K562 (cell line): Measurements from ENCODE around the gene ZNF768. TPM values are rescaled to one million over a fixed set of nuclear protein-coding genes. Genes with fewer than 3 reads are reported as not detected.

Source experiments
- ARID1B ChIP-seq: fragments of 450-650 bp; IDR thresholded peaks from 2 replicates; pipeline ENCODE4 v1.6.1; 2016; ENCODE audit warnings: antibody characterized with exemption, mild to moderate bottlenecking, inconsistent platforms
- CC2D1A ChIP-seq: fragments of 450-650 bp; IDR thresholded peaks from 2 replicates; pipeline ENCODE4 v1.6.1; 2017; ENCODE audit warnings: mild to moderate bottlenecking
- CREM ChIP-seq: IDR thresholded peaks from 2 replicates; pipeline ENCODE4 v1.6.1; 2014; ENCODE audit warnings: antibody characterized with exemption, low read depth
- EZH2 ChIP-seq: IDR thresholded peaks from 2 replicates; pipeline ENCODE4 v1.6.1; 2012; ENCODE audit warnings: low read depth, mild to moderate bottlenecking, inconsistent platforms, low read length, borderline replicate concordance
- GABPB1 ChIP-seq: sonication (generic); formaldehyde crosslinking; IDR thresholded peaks from 2 replicates; pipeline ENCODE4 v1.8.0; 2022; ENCODE audit warnings: mild to moderate bottlenecking, missing genetic modification reagents
- GTF2A2 ChIP-seq: IDR thresholded peaks from 2 replicates; pipeline ENCODE4 v1.6.1; 2016; ENCODE audit warnings: mild to moderate bottlenecking, missing genetic modification characterization, missing compliant biosample characterization
- HDAC2 ChIP-seq: fragments of 450-650 bp; IDR thresholded peaks from 2 replicates; pipeline ENCODE4 v1.6.1; 2016; ENCODE audit warnings: mild to moderate bottlenecking
- HES1 ChIP-seq: fragments of 450-650 bp; IDR thresholded peaks from 2 replicates; pipeline ENCODE4 v1.6.1; 2016; ENCODE audit warnings: low read depth, mild to moderate bottlenecking, moderate library complexity
- HMG20A ChIP-seq: fragments of 450-650 bp; formaldehyde crosslinking; conservative IDR thresholded peaks from 2 replicates; pipeline ENCODE4 v1.4.0; 2020; ENCODE audit warnings: mild to moderate bottlenecking, mixed read lengths
- JUND ChIP-seq, 2 experiments: IDR thresholded peaks; 2 replicates in 1 of 2; 3 replicates in 1 of 2; pipeline ENCODE4 v1.6.1; 2011; ENCODE audit warnings: borderline replicate concordance in 2 of 2, low read depth in 2 of 2, low read length in 2 of 2, improper control_type of control experiment in 1 of 2, missing biosample characterization in 1 of 2, missing genetic modification characterization in 1 of 2, missing genetic modification reagents in 1 of 2
- KLF6 ChIP-seq: fragments of 250-450 bp; sonication (Bioruptor Pico); IDR thresholded peaks from 2 replicates; pipeline ENCODE4 v1.4.0; 2020; ENCODE audit warnings: mild to moderate bottlenecking, moderate library complexity, borderline replicate concordance
- MTA3 ChIP-seq: fragments of 450-650 bp; formaldehyde crosslinking; IDR thresholded peaks from 2 replicates; pipeline ENCODE4 v1.6.1; 2017; ENCODE audit warnings: mild to moderate bottlenecking, borderline replicate concordance
- MTF1 ChIP-seq: fragments of 250-450 bp; sonication (Bioruptor Pico); IDR thresholded peaks from 2 replicates; pipeline ENCODE4 v1.9.0; 2021; ENCODE audit warnings: moderate library complexity, mild to moderate bottlenecking, inconsistent platforms, borderline replicate concordance
- NELFE ChIP-seq: IDR thresholded peaks from 2 replicates; pipeline ENCODE4 v1.6.1; 2011; ENCODE audit warnings: mild to moderate bottlenecking; ENCODE audit not compliant: insufficient read depth, insufficient read length
- NFRKB ChIP-seq: fragments of 450-650 bp; IDR thresholded peaks from 2 replicates; pipeline ENCODE4 v1.6.1; 2016; ENCODE audit warnings: low read depth
- PHF20 ChIP-seq: fragments of 450-650 bp; IDR thresholded peaks from 2 replicates; pipeline ENCODE4 v1.6.1; 2018; ENCODE audit not compliant: partially characterized antibody
- PKNOX1 ChIP-seq: fragments of 450-650 bp; IDR thresholded peaks from 2 replicates; pipeline ENCODE4 v1.6.1; 2016
- RBM14 ChIP-seq: fragments of 200-400 bp; formaldehyde crosslinking; IDR thresholded peaks from 2 replicates; pipeline ENCODE4 v1.6.1; 2018; ENCODE audit warnings: low read depth, mild to moderate bottlenecking, low read length, moderate library complexity, borderline replicate concordance; ENCODE audit not compliant: insufficient read depth
- RFX7 ChIP-seq: fragments of 250-450 bp; sonication (Bioruptor Pico); IDR thresholded peaks from 2 replicates; pipeline ENCODE4 v1.5.1; 2021; ENCODE audit warnings: mild to moderate bottlenecking
- TEAD1 ChIP-seq, 2 experiments: fragments of 450-650 bp in 1 of 2; sonication (generic) in 1 of 2; formaldehyde crosslinking; IDR thresholded peaks; 2 replicates each; pipeline versions ENCODE4 v1.4.0 to v1.8.0; 2020 to 2022; ENCODE audit warnings: mild to moderate bottlenecking in 2 of 2, missing genetic modification reagents in 1 of 2
- XRCC5 ChIP-seq: fragments of 200-400 bp; formaldehyde crosslinking; IDR thresholded peaks from 2 replicates; pipeline ENCODE4 v1.6.1; 2017; ENCODE audit warnings: low read depth, mild to moderate bottlenecking, low read length
- polyA plus RNA-seq, 8 experiments: library from polyadenylated mRNA; depleted of rRNA in 4 of 8; stranded (reverse) in 5 of 8; unstranded in 3 of 8; fragments of >200 nt; fragmentation: Nextera tagmentation in 2 of 8; fragmentation: Illumina TruSeq in 1 of 8; extraction: Ambion mirVana in 2 of 8; extraction: Trizol in 1 of 8; gene quantifications; 2 replicates each; pipeline versions ENCODE4 v1.2.1 to v1.2.3, GENCODE V29; 2011 to 2014; ENCODE audit warnings: inconsistent platforms in 1 of 8, missing spikeins in 1 of 8
- total RNA-seq, 7 experiments: library from RNA; depleted of rRNA in 6 of 7; stranded (reverse); fragments of >200 nt in 6 of 7; fragmentation: Illumina TruSeq in 2 of 7; extraction: Trizol in 2 of 7; gene quantifications; 2 replicates each; pipeline versions ENCODE4 v1.2.1 to v1.2.3, GENCODE V29; 2011 to 2021; ENCODE audit warnings: low replicate concordance in 1 of 7
- TF ChIP-seq, protein P1 (sequence below): sonication (generic); formaldehyde crosslinking; IDR thresholded peaks from 2 replicates; pipeline ENCODE4 v1.8.0; 2022; ENCODE audit warnings: missing genetic modification reagents, mild to moderate bottlenecking, moderate library complexity, borderline replicate concordance
- TF ChIP-seq, protein P2 (sequence below): fragments of 250-450 bp; sonication (Bioruptor Pico); IDR thresholded peaks from 2 replicates; pipeline ENCODE4 v1.5.1; 2021; ENCODE audit warnings: mild to moderate bottlenecking
- TF ChIP-seq, protein P3 (sequence below): fragments of 250-450 bp; sonication (Bioruptor Pico); IDR thresholded peaks from 2 replicates; pipeline ENCODE4 v1.5.0; 2021

Gene ZNF768
- total and polyA plus RNA-seq, 9 of the 15 experiments (the other 6 are each of a cell fraction or from before 2014, with no cell fraction given): 0.13 to 50.7 (median 26.9) TPM

DNA sequence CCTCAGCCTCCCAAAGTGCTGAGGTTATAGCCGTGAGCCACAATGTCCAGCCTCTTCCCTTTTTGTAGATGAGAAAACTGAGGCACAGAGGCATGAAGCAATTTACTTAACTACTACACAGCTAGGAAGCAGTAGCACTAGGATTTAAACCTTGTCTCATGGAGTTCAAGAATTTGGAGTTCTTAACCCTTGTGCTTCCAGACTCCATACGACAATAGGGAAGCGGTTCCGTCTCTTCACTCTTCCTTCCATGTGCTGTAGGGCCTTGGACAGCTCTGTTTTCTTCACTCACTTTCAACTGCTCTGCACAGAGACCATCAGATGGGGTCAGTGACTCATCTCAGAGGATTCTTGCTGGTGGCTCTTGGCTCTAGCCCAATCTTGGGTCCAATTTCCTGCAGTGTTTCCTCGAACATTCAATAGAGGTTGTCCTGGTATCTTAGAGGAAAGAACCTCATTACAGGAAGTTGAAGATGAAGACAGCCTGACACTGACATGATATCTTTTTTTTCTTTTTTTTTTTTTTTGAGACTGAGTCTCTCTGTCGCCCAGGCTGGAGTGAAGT lies 34.5 kb downstream of the ZNF768 start (continued):
- peak; percentile 81 for TF ChIP-seq ARID1B
- TF ChIP-seq JUND (IDR thresholded peaks at IDR 0.05; ENCODE audit: borderline replicate concordance, low read depth, low read length): peak; percentile 96
- peak; percentile 94; the same call in 2 of the 3 replicates for TF ChIP-seq JUND (tag; IDR thresholded peaks at IDR 0.05; ENCODE audit: borderline replicate concordance, low read depth, low read length)
- TF ChIP-seq, protein P1, sequence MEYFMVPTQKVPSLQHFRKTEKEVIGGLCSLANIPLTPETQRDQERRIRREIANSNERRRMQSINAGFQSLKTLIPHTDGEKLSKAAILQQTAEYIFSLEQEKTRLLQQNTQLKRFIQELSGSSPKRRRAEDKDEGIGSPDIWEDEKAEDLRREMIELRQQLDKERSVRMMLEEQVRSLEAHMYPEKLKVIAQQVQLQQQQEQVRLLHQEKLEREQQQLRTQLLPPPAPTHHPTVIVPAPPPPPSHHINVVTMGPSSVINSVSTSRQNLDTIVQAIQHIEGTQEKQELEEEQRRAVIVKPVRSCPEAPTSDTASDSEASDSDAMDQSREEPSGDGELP (CRISPR knock-in tag): peak; percentile 28; the same call in 1 of the 2 replicates
- TF ChIP-seq TEAD1 (CRISPR knock-in tag; IDR thresholded peaks at IDR 0.05): peak in 1 of 2 experiments; percentile 37; a peak in 1 of 4 replicates
- TF ChIP-seq NELFE: no peak
- peak; percentile 62 for TF ChIP-seq PHF20
- no peak for TF ChIP-seq HMG20A (CRISPR knock-in tag)
- TF ChIP-seq RFX7 (CRISPR knock-in tag): no peak
- TF ChIP-seq RBM14: no peak
- TF ChIP-seq, protein P2, sequence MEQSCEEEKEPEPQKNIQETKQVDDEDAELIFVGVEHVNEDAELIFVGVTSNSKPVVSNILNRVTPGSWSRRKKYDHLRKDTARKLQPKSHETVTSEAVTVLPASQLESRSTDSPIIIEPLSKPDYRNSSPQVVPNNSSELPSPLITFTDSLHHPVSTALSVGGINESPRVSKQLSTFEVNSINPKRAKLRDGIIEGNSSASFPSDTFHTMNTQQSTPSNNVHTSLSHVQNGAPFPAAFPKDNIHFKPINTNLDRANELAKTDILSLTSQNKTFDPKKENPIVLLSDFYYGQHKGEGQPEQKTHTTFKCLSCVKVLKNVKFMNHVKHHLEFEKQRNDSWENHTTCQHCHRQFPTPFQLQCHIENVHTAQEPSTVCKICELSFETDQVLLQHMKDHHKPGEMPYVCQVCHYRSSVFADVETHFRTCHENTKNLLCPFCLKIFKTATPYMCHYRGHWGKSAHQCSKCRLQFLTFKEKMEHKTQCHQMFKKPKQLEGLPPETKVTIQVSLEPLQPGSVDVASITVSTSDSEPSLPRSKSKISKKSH (CRISPR knock-in tag): no peak
- TF ChIP-seq NFRKB: peak; percentile 19; the same call in 1 of the 2 replicates
- no peak for TF ChIP-seq GTF2A2 (tag)
- 0 out of 2 replicates have a peak, but pooled peaks have one; percentile 17 for TF ChIP-seq CREM
- TF ChIP-seq MTF1 (CRISPR knock-in tag): no peak
- TF ChIP-seq PKNOX1: peak; percentile 87
- TF ChIP-seq GABPB1 (CRISPR knock-in tag): peak; percentile 48; the same call in 1 of the 2 replicates
- TF ChIP-seq, protein P3, sequence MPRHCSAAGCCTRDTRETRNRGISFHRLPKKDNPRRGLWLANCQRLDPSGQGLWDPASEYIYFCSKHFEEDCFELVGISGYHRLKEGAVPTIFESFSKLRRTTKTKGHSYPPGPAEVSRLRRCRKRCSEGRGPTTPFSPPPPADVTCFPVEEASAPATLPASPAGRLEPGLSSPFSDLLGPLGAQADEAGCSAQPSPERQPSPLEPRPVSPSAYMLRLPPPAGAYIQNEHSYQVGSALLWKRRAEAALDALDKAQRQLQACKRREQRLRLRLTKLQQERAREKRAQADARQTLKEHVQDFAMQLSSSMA (CRISPR knock-in tag): no peak
- no peak for TF ChIP-seq HES1
- peak; percentile 37; the same call in 1 of the 2 replicates for TF ChIP-seq CC2D1A
- TF ChIP-seq MTA3: peak; percentile 72; the same call in 1 of the 2 replicates
- TF ChIP-seq KLF6 (CRISPR knock-in tag): no peak
- no peak for TF ChIP-seq EZH2
- TF ChIP-seq HDAC2: peak; percentile 63; the same call in 1 of the 2 replicates
- TF ChIP-seq XRCC5: no peak
